GM12892 (cell line): ENCODE measurements around the gene GLIPR1L1.
"Not testable (repeated sequence)": the region's sequence is repeated elsewhere in the genome, so short reads cannot be mapped to it uniquely, and the experiment has no call there.

ENCODE experiments used
- DNase-seq: peaks from one replicate; pipeline ENCODE4 v3.0.0; 2011; ENCODE audit not compliant: insufficient read length
- FAIRE-seq: peaks from 2 replicates; lab custom pipeline; 2011; peaks lifted over from hg19 to GRCh38; lab: Jason Lieb, UNC
- POLR2A ChIP-seq: IDR thresholded peaks from 2 replicates; pipeline ENCODE4 v1.6.1; 2011; ENCODE audit warnings: low read depth, low read length, control low read depth
- POLR2AphosphoS5 ChIP-seq: IDR thresholded peaks from 2 replicates; pipeline ENCODE4 v1.6.1; 2011; ENCODE audit warnings: low read depth, low read length, control low read depth
- TAF1 ChIP-seq: IDR thresholded peaks from 2 replicates; pipeline ENCODE4 v1.6.1; 2011; ENCODE audit warnings: low read depth, mild to moderate bottlenecking, control low read depth, low read length, borderline replicate concordance

GLIPR1L1 gene

GRCh38 chr12:75317784-75318183, 16.7 kb upstream of the GLIPR1L1 start:
- FAIRE-seq (no peak), DNase-seq (no peak)
- TF ChIP-seq POLR2A, result no peak
- TF ChIP-seq POLR2AphosphoS5, result no peak
- no peak for TF ChIP-seq TAF1

GRCh38 chr12:75322464-75322863, 12.0 kb upstream of the GLIPR1L1 start:
- no peak for TF ChIP-seq POLR2A
- TF ChIP-seq POLR2AphosphoS5, result no peak
- no peak for TF ChIP-seq TAF1
- DNase-seq, result no peak
- no peak for FAIRE-seq

- no peak for TF ChIP-seq POLR2AphosphoS5
- no peak for TF ChIP-seq POLR2A
- TF ChIP-seq TAF1, result no peak
- DNase-seq (no peak), FAIRE-seq (no peak)
Observed at GRCh38 chr12:75323663-75324062, 10.8 kb upstream of the GLIPR1L1 start.

- TF ChIP-seq POLR2A (no peak), TAF1 (no peak), POLR2AphosphoS5 (no peak)
- DNase-seq (no peak), FAIRE-seq (no peak)
Observed at GRCh38 chr12:75327642-75328041, 6.8 kb upstream of the GLIPR1L1 start.

- TF ChIP-seq TAF1 (no peak), POLR2AphosphoS5 (no peak), POLR2A (no peak)
- FAIRE-seq (peak; percentile 87), DNase-seq (peak; percentile 46)
Observed at GRCh38 chr12:75329918-75330826, 4.3 kb upstream of the GLIPR1L1 start, which contains the start of gene CAPS2. CAPS2 (minus strand) TSS chr12:75330324; CDS start chr12:75326498, 3,826 bp downstream.

- FAIRE-seq, result no peak
- TF ChIP-seq POLR2AphosphoS5, result no peak
- no peak for TF ChIP-seq POLR2A
- TF ChIP-seq TAF1, result no peak
- no peak for DNase-seq
Observed at GRCh38 chr12:75337905-75338304, 3.4 kb downstream of the GLIPR1L1 start.

GRCh38 chr12:75341873-75342272, 7.4 kb downstream of the GLIPR1L1 start:
- FAIRE-seq, result no peak
- TF ChIP-seq TAF1 (no peak), POLR2AphosphoS5 (no peak), POLR2A (no peak)
- no peak for DNase-seq

GRCh38 chr12:75345531-75345930, 11.1 kb downstream of the GLIPR1L1 start:
- no peak for FAIRE-seq
- TF ChIP-seq POLR2A (no peak), POLR2AphosphoS5 (no peak), TAF1 (no peak)
- no peak for DNase-seq

GRCh38 chr12:75346215-75346614, 11.7 kb downstream of the GLIPR1L1 start:
- FAIRE-seq, DNase-seq: not testable (repeated sequence)

GRCh38 chr12:75349946-75350345, 15.5 kb downstream of the GLIPR1L1 start:
- no peak for TF ChIP-seq POLR2A
- no peak for TF ChIP-seq POLR2AphosphoS5
- TF ChIP-seq TAF1, result no peak
- DNase-seq (no peak), FAIRE-seq (no peak)

- DNase-seq (no peak), FAIRE-seq (no peak)
- no peak for TF ChIP-seq POLR2A
- no peak for TF ChIP-seq POLR2AphosphoS5
- TF ChIP-seq TAF1, result no peak
Observed at GRCh38 chr12:75350413-75350812, 15.9 kb downstream of the GLIPR1L1 start.

GRCh38 chr12:75354011-75354410, 19.5 kb downstream of the GLIPR1L1 start:
- FAIRE-seq, result no peak
- TF ChIP-seq POLR2AphosphoS5 (no peak), TAF1 (no peak), POLR2A (no peak)
- no peak for DNase-seq

GRCh38 chr12:75360920-75361319, 26.4 kb downstream of the GLIPR1L1 start:
- DNase-seq (no peak), FAIRE-seq (peak; percentile 42)
- TF ChIP-seq POLR2AphosphoS5, result no peak
- no peak for TF ChIP-seq POLR2A
- no peak for TF ChIP-seq TAF1

GRCh38 chr12:75361408-75361807, 26.9 kb downstream of the GLIPR1L1 start:
- peak; percentile 46 for FAIRE-seq
- DNase-seq, result no peak
- no peak for TF ChIP-seq TAF1
- no peak for TF ChIP-seq POLR2AphosphoS5
- TF ChIP-seq POLR2A, result no peak

GRCh38 chr12:75364919-75365318, 30.4 kb downstream of the GLIPR1L1 start:
- FAIRE-seq, result peak; percentile 69
- DNase-seq, result no peak
- no peak for TF ChIP-seq POLR2A
- no peak for TF ChIP-seq TAF1
- TF ChIP-seq POLR2AphosphoS5, result no peak
